Stimulated activated CD8-positive, alpha-beta memory T cell treated with anti-CD3 and anti-CD28 coated beads, Interleukin-4, amount 100 ng/mL, for 4 hours (primary cell): Measurements from ENCODE around the gene TMEM53.

Experiments
- DNase-seq, 2 donors: peaks; one replicate each; pipeline ENCODE4 v3.0.0-alpha.2; 2020; ENCODE audit warnings: low read depth in 2 of 2, low spot score in 1 of 2

TMEM53 gene

DNA sequence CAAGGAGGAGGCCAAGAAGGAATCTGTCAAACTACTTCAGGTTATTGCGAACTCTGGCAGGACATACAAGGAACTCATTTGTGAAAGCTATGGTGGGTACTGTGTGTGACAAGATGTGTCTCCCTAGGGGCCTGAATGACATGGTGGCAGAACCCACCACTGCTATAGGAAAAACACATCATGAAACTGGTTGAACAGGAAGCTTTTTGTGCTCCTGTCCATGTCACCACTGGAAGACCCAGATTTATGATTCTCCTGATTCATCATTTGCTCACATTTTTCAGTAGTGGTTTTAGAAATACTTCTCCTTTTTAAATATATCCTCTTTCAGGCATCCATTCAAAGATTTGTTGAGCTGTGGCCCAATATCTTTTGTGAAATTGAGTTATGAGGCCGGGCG is 23.9 kb upstream of the TMEM53 start:
- DNase-seq = no peak

- DNase-seq = no peak
Measured at GRCh38 chr1:44696789-44697345, 22.6 kb upstream of the TMEM53 start.

GRCh38 chr1:44696101-44696500 is 21.8 kb upstream of the TMEM53 start:
- DNase-seq = no peak

GRCh38 chr1:44695671-44696070 is 21.4 kb upstream of the TMEM53 start:
- DNase-seq = no peak

DNA sequence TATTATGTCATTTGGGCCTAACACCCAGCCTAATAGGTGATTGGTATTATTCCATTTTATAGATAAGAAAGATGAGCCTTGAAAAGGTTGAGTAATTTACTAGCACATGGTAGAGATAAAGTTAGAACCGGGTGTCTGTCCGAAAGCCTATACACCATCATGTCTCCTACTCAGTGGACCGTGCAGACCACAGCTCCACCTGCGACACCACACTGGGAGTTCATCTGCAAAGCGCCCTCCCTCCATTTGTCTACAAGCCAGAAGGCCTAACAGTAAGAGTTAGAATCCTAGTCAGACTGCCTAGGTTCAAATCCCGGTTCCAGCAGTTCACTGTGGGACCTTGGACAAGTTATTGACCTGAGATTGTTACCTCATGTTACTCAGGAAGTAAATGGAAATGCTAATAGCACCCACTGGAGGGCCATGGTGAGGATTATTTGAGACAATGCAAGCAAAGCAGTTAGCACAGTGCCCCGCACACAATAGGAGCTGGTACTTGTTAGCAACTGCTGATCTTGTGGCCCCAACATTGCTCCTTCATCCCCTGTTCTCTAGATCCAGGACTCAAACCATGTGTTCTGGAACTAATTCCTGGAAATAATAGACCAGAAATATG is 20.7 kb upstream of the TMEM53 start:
- DNase-seq = no peak

DNA sequence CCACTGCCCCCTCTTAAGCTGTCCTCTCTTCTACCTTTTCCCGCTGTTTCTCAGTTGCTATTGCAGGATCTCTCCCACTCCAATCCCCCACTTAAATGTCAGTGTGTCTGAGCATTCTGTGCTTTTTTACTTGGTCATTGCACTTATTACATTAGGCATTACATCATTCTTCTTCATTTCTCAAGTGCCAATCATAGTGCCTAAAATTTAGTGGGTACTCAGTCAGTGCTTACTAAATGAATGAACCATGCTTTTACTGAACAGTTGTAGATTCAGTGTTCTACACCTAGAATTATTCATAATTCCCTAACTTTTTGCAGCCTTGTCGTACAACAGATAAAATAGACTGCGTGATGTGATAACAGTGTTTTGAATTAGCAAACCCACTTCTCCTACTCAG is 19.6 kb upstream of the TMEM53 start:
- no peak for DNase-seq

- DNase-seq = no peak
Measured at GRCh38 chr1:44693159-44693558, 18.9 kb upstream of the TMEM53 start.

DNA sequence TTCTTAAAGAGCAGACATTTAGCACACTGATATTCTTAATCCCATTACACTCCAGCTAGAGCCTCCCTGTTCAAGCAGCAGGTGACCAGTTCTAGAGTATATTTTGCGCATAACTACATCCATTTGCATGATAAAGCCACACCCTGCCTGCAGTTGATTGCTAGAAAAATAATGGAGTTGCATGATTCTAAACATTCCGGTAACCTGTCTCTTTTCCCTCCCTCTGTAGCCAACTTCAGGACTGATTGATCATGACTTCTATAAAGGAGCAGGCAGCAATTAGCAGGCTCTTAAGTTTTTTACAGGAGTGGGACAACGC is 15.1 kb upstream of the TMEM53 start:
- no peak for DNase-seq

DNA sequence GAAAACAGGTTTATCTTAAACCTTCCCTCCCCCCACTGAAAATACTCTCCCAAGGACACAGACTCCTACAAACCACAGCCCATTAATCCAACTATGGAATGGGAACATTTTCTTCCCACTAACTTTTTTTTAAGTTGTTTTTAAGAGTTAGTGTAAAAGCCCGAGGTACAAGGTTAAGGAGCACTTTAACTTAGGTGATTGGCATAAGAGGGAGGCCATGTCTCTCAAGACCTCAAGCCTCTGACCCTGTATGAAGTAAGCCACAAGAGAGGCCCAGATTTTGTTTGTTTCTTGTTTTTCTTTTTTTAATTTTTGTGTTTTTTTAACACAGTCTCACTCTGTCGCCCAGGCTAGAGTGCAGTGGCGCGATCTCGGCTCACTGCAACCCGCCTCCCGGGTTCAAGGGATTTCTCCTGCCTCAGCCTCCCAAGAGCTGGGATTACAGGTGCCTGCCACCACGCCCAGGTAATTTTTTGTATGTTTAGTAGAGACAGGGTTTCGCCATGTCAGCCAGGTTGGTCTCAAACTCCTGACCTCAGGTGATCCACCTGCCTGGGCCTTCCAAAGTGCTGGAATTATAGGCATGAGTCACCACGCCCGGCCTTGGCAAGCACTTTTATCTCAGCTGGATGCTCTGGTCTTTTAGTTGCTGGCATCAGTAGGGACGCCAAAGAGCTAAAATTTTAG is 14.6 kb upstream of the TMEM53 start:
- no peak for DNase-seq

- no peak for DNase-seq
Measured at GRCh38 chr1:44685881-44686280, 11.6 kb upstream of the TMEM53 start.

- no peak for DNase-seq
Measured at GRCh38 chr1:44685218-44685617, 10.9 kb upstream of the TMEM53 start.

DNA sequence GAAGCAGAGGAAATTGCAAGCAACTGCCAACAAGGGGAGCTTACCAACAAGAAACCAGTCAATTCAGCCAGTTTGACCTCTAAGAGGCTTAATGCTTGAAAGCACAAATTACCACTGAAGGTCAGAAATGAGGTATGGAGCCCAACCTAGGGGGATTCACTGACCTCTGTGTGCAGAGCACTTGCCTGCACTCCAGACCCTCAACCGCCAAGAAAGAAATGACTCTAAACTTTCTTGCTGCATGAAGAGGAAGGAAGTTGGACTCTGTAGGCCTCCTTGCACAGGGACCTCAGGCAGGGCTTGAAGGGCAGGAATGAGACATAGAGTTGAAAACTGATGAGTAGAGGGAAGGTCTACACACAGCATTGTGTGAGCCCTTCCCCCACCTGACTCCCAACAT is 10.2 kb upstream of the TMEM53 start:
- no peak for DNase-seq

GRCh38 chr1:44682883-44683265 is 8.6 kb upstream of the TMEM53 start:
- DNase-seq = no peak

GRCh38 chr1:44681905-44682882 is 7.9 kb upstream of the TMEM53 start:
- DNase-seq = no peak

GRCh38 chr1:44679468-44679867 is 5.2 kb upstream of the TMEM53 start:
- DNase-seq = no peak

DNA sequence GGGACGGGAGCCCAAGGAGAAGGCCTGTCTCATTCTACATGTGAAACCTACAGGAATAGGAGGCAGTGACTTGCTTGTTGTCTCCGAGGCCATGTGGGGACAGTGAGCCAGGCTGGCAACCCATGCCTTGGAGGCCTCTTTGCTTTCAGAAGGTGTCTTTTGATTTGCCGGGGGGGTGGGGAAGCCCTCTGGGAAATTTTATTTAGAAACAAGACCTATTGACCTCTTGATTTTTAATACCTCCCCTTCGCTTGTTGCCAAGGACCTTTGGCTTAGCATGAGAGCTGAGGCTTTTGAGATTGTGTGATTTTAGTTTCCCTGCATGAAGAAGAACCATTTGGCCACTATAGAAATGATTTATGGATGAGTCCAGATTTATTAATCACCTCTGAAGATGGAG is 4.3 kb upstream of the TMEM53 start:
- DNase-seq = no peak

DNA sequence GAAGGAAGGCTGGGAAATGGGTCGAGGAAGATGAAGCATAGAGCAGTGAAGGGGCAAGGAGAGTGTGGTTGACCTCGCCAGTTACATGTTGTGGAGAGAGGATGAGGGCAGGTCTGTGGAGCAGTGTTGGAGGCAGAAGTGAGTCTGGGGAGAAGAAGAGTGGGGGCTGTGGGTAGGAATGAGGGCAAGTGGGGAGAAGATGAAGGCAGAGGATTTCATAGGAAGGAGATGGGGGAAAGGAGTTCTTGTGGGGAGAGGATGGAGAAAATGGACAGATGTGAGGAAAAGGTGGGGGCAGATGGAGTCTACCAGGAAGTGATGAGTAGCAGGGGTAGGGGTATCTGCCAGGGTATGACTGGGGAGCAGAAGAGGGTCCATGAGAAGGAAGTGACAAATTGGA is 3.8 kb upstream of the TMEM53 start:
- no peak for DNase-seq

DNA sequence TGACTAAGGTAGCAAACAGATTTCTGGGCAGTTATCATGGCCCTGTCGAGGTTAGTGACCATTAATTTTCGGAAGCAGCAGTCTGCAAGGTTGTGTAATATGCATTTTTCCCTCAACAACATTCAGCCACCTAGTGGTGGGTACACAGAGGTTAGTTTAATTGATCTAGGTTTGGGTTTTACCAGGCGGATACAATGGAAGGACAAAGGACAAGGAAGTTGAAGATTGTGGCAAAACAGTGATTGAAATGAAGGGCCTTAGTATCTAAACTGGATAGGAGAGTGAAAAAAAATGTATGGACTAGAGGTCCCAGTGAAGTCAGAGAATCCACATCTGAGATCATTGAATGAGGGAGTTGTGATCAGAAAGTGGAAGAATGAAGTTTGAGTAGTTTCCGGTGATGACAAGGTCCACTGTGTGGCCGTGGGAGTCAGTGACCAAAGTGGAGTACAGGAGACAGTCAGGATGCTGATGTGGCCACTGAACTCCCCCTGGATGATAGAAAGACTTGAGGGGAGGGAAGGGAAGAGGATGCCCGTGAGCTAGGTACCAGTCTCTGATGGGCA is 3.0 kb upstream of the TMEM53 start:
- DNase-seq = no peak

GRCh38 chr1:44676484-44677200 is 2.4 kb upstream of the TMEM53 start:
- DNase-seq = no peak

DNA sequence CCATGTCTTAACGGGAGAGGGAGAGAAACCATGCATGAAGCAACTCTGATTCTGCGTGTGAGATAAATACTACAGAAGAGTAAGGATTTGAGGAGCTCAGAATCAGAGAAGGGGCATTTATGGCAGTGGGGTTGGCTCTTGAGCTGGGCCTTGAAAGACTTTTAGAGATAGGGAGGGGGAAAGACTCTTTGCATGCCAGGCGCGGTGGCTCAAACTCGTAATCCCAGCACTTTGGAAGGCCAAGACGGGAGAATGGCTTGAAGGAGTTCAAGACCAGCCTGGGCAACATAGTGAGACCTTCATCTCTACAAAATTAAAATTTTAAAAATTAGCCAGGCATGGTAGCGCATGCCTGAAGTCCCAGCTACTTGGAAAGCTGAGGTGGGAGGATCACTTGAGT is 905 bp upstream of the TMEM53 start:
- DNase-seq = no peak

- DNase-seq = no peak
Measured at GRCh38 chr1:44673675-44674112, 587 bp downstream of the TMEM53 start.
